Measurements from ENCODE around the gene TSHZ2. TPM values are rescaled to one million over a fixed set of nuclear protein-coding genes. Genes with fewer than 3 reads are reported as not detected.
"Not testable (repeated sequence)": the region's sequence is repeated elsewhere in the genome, so short reads cannot be mapped to it uniquely, and the experiment has no call there.

The TSHZ2 gene
- total RNA-seq, 1 donor from 2014 or later = 1.9 TPM

GRCh38 chr20:52996130-52996529, 24.0 kb downstream of the TSHZ2 start:
- no peak for DNase-seq

GRCh38 chr20:52996658-52997057, 24.5 kb downstream of the TSHZ2 start:
- DNase-seq = no peak

- DNase-seq = no peak
Observed at GRCh38 chr20:52998268-52998667, 26.1 kb downstream of the TSHZ2 start.

GRCh38 chr20:52999040-52999439, 26.9 kb downstream of the TSHZ2 start:
- DNase-seq = no peak

GRCh38 chr20:53001498-53002301, 29.5 kb downstream of the TSHZ2 start:
- no peak for DNase-seq

- no peak for DNase-seq
Observed at GRCh38 chr20:53002786-53003185, 30.6 kb downstream of the TSHZ2 start.

- no peak for DNase-seq
Observed at GRCh38 chr20:53003420-53004154, 31.4 kb downstream of the TSHZ2 start.

GRCh38 chr20:53004267-53004813, 32.2 kb downstream of the TSHZ2 start:
- DNase-seq = no peak

GRCh38 chr20:53009979-53010735, 38.0 kb downstream of the TSHZ2 start:
- DNase-seq = no peak

- no peak for DNase-seq
Observed at GRCh38 chr20:53011640-53012039, 39.5 kb downstream of the TSHZ2 start.

- no peak for DNase-seq
Observed at GRCh38 chr20:53013183-53013582, 41.0 kb downstream of the TSHZ2 start.

GRCh38 chr20:53013847-53014246, 41.7 kb downstream of the TSHZ2 start:
- DNase-seq = no peak

GRCh38 chr20:53016071-53016470, 43.9 kb downstream of the TSHZ2 start:
- DNase-seq = no peak

GRCh38 chr20:53016534-53017042, 44.4 kb downstream of the TSHZ2 start:
- no peak for DNase-seq

- DNase-seq = no peak
Observed at GRCh38 chr20:53017206-53017605, 45.0 kb downstream of the TSHZ2 start.

GRCh38 chr20:53019464-53019863, 47.3 kb downstream of the TSHZ2 start:
- DNase-seq = no peak

GRCh38 chr20:53020376-53020775, 48.2 kb downstream of the TSHZ2 start:
- no peak for DNase-seq

- DNase-seq = peak; percentile 36
Observed at GRCh38 chr20:53020834-53021233, 48.7 kb downstream of the TSHZ2 start.

- DNase-seq = peak; percentile 20
Observed at GRCh38 chr20:53021934-53022333, 49.8 kb downstream of the TSHZ2 start.

- DNase-seq = no peak
Observed at GRCh38 chr20:53023732-53024520, 51.8 kb downstream of the TSHZ2 start.

GRCh38 chr20:53024653-53025052, 52.5 kb downstream of the TSHZ2 start:
- not testable (repeated sequence) for DNase-seq

GRCh38 chr20:53027089-53027488, 54.9 kb downstream of the TSHZ2 start:
- DNase-seq = no peak

Measured in dermis blood vessel endothelial cell (primary cell).